Measurements from ENCODE around the gene TMED7. TPM values are rescaled to one million over a fixed set of nuclear protein-coding genes. Genes with fewer than 3 reads are reported as not detected.
"Not testable (repeated sequence)": the region's sequence is repeated elsewhere in the genome, so short reads cannot be mapped to it uniquely, and the experiment has no call there.

TMED7 gene
- total RNA-seq, 4 donors from 2014 or later: 68.9 to 95.1 (median 75.6) TPM

DNA sequence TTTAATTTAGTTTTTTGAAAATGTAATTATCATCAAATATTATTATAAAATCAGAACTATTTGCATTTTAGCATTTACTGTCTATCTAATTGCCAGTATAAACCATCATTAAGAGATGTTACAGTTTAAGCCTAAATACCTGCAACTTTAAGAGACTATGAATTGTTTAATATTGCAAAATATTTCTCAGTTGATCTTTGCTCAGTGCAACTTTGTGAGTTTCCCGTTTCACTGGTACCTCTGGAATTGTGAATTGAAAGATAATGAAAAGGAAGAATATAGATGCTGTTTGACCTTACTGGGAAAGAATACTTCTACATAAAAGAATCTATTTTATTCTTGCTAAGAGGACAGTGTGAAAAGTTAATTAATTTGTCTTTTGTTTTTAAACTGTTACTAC is 30.2 kb upstream of the TMED7 start:
- no peak for DNase-seq
- intact Hi-C loops (cut with DNase I): no loop called here
- Histone ChIP-seq H3K36me3 (no peaks in the 10 kb centered on the region), H3K27ac (no peak overlapping the region), H3K27me3 (no peaks in the 10 kb centered on the region), H3K9me3 (no peaks in the 10 kb centered on the region), H3K4me3 (no peak overlapping the region), H3K4me1 (no peaks in the 10 kb centered on the region)
- 53 to 70% methylated on average over 1 of the region's 1 CpG for WGBS, 2 donors
- no peak for TF ChIP-seq POLR2A (IDR thresholded peaks at IDR 0.05)
- TF ChIP-seq, protein P1, sequence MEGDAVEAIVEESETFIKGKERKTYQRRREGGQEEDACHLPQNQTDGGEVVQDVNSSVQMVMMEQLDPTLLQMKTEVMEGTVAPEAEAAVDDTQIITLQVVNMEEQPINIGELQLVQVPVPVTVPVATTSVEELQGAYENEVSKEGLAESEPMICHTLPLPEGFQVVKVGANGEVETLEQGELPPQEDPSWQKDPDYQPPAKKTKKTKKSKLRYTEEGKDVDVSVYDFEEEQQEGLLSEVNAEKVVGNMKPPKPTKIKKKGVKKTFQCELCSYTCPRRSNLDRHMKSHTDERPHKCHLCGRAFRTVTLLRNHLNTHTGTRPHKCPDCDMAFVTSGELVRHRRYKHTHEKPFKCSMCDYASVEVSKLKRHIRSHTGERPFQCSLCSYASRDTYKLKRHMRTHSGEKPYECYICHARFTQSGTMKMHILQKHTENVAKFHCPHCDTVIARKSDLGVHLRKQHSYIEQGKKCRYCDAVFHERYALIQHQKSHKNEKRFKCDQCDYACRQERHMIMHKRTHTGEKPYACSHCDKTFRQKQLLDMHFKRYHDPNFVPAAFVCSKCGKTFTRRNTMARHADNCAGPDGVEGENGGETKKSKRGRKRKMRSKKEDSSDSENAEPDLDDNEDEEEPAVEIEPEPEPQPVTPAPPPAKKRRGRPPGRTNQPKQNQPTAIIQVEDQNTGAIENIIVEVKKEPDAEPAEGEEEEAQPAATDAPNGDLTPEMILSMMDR (IDR thresholded peaks at IDR 0.05): no peak

DNA sequence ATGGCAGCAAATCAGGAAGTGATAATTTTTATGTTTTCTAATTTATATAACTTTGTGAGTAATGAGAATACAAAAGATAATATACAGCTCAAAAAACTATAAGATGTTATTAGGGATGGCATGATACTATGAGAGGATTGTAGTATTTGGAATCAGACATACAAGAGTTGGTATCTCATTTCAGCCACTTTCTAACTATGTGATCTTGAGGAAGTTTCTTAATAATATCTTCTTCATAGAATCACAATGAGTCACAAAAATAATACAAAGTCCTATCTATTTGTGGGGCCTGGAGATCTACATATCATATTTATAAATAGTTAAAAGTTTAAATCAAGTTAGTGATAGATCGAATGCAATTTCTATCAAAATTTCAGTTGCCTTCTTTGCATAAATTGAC is 23.7 kb upstream of the TMED7 start:
- Histone ChIP-seq H3K9me3 (no peaks in the 10 kb centered on the region), H3K4me1 (no peaks in the 10 kb centered on the region), H3K27ac (no peak overlapping the region), H3K27me3 (peaks cover 0 to 24% (median 0%) of the 10 kb centered on the region in 4 donors), H3K36me3 (no peaks in the 10 kb centered on the region), H3K4me3 (no peak overlapping the region)
- TF ChIP-seq, protein P1 (IDR thresholded peaks at IDR 0.05): no peak
- TF ChIP-seq POLR2A (IDR thresholded peaks at IDR 0.05): no peak
- 95 to 97% methylated on average over 1 of the region's 1 CpG for WGBS, 2 donors
- intact Hi-C loops (cut with DNase I): no loop called here
- no peak for DNase-seq

DNA sequence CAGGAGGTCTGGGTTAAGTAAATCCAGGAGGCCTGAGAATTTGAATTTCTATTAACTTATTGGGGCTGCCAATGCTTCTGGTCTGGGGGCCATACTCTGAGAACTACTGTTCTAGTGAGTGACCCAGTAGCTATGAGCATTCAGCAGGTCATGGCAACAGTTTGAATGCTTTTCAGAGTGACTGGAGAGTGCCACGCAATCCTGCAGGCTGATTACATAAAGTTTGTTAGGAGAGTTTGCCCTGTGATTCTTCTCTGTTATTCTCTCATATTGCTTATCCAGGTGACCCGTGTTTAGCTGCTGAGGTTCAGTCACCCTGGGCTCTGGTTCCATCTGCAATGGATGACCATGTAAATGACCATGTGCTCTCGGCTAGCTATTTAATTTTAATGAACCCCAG is 22.2 kb upstream of the TMED7 start:
- H3K4me1 ChIP-seq: no peaks in the 10 kb centered on the region
- no peak for DNase-seq
- no peak overlapping the region for H3K4me3 ChIP-seq
- TF ChIP-seq, protein P1 (IDR thresholded peaks at IDR 0.05): no peak
- TF ChIP-seq POLR2A (IDR thresholded peaks at IDR 0.05): no peak
- H3K36me3 ChIP-seq: no peaks in the 10 kb centered on the region
- H3K27ac ChIP-seq: no peak overlapping the region
- intact Hi-C loops (cut with DNase I): no loop called here
- H3K9me3 ChIP-seq: no peaks in the 10 kb centered on the region
- peaks cover 0 to 25% (median 0%) of the 10 kb centered on the region in 4 donors for H3K27me3 ChIP-seq
- WGBS, 2 donors: 51 to 60% methylated on average over 3 of the region's 3 CpGs

GRCh38 chr5:115645386-115645785 is 19.6 kb upstream of the TMED7 start:
- H3K4me1 ChIP-seq; H3K36me3 ChIP-seq; H3K27ac ChIP-seq; H3K9me3 ChIP-seq; H3K4me3 ChIP-seq; intact Hi-C loops (cut with DNase I); DNase-seq: not testable (repeated sequence)
- 60 to 75% methylated on average over 5 of the region's 5 CpGs for WGBS, 2 donors
- peaks cover 0 to 25% (median 0%) of the 10 kb centered on the region in 4 donors for H3K27me3 ChIP-seq

DNA sequence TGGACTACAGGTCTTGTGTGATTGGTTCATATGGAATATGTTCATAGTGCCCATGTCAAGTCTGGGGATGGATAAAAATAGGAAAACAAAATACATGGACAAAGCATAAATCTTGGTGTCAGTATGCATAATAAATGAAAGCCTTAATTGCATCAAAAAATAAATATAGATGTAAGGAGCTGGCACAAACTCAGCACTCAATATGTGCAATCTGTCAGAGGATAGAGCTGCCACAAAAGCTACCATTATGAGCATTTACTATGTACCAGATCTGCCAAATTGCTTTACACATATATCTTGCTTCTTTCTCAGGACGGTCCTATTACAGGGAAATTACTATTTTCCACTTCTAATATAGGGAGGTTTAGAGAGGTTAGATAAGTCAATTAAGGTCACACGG is 18.2 kb upstream of the TMED7 start:
- no peak for TF ChIP-seq POLR2A (IDR thresholded peaks at IDR 0.05)
- TF ChIP-seq, protein P1 (IDR thresholded peaks at IDR 0.05): no peak
- no peak overlapping the region for H3K4me3 ChIP-seq
- H3K36me3 ChIP-seq: no peaks in the 10 kb centered on the region
- DNase-seq: no peak
- WGBS, 2 donors: 75 to 92% methylated on average over 2 of the region's 2 CpGs
- peaks cover 0 to 25% (median 0%) of the 10 kb centered on the region in 4 donors for H3K27me3 ChIP-seq
- intact Hi-C loops (cut with DNase I): no loop called here
- no peaks in the 10 kb centered on the region for H3K9me3 ChIP-seq
- no peaks in the 10 kb centered on the region for H3K4me1 ChIP-seq
- no peak overlapping the region for H3K27ac ChIP-seq

DNA sequence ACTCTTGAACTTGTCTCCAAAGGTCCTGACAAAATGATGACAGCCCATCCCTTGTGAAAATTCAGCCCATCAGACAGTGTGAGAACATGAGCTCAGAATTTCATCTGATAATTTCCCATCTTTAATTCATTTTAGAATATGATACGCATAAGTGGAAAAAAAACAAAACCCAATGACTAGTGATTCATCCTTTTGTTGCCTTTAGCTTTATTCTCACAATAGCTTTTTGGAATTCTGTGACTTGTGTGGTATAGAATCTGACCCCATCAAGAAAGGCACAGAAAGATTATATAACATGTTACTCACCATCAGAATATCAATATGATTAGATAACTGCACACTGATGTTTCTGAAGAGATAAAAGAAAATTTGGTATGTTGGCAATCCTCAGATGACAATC is 16.1 kb upstream of the TMED7 start:
- DNase-seq: no peak
- no peaks in the 10 kb centered on the region for H3K36me3 ChIP-seq
- WGBS, 2 donors: 43 to 60% methylated on average over 1 of the region's 1 CpG
- H3K4me1 ChIP-seq: no peaks in the 10 kb centered on the region
- H3K4me3 ChIP-seq: no peak overlapping the region
- peaks cover 0 to 20% (median 0%) of the 10 kb centered on the region in 4 donors for H3K27me3 ChIP-seq
- TF ChIP-seq, protein P1 (IDR thresholded peaks at IDR 0.05): no peak
- no peak for TF ChIP-seq POLR2A (IDR thresholded peaks at IDR 0.05)
- no peak overlapping the region for H3K27ac ChIP-seq
- intact Hi-C loops (cut with DNase I): no loop called here
- H3K9me3 ChIP-seq: no peaks in the 10 kb centered on the region
